HEK293 (cell line): ENCODE measurements around the gene NLGN1.

Experiments used
- CTCF ChIA-PET: fragments of 350-600 bp; formaldehyde crosslinking; extraction: SDS; loops from one replicate; lab custom pipeline; 2021; ENCODE audit warnings: antibody characterized with exemption; lab: Yijun Ruan, JAX
- POLR2A ChIA-PET: fragments of 300-600 bp; formaldehyde crosslinking; extraction: SDS; loops from one replicate; lab custom pipeline; 2020; ENCODE audit warnings: antibody characterized with exemption, inconsistent platforms; lab: Yijun Ruan, JAX
- H3K27ac ChIP-seq: fragments of 200-500 bp; sonication (Bioruptor generic); 2 replicates; pipeline ENCODE4 v1.5.1; 2014; ENCODE audit warnings: low read depth, low read length, control low read depth, inconsistent platforms; ENCODE audit errors: extremely low read depth
- H3K36me3 ChIP-seq, 2 experiments: fragments of 200-500 bp in 1 of 2; sonication (Bioruptor generic) in 1 of 2; 1 replicate in 1 of 2; 2 replicates in 1 of 2; pipeline ENCODE4 v1.5.1; 2014 to 2017; ENCODE audit warnings: inconsistent platforms in 2 of 2, low read length in 2 of 2; ENCODE audit not compliant: control insufficient read depth in 2 of 2, insufficient read depth in 1 of 2
- H3K4me1 ChIP-seq: fragments of 200-500 bp; sonication (Bioruptor generic); 2 replicates; pipeline ENCODE4 v1.5.1; 2014; ENCODE audit warnings: mild to moderate bottlenecking, low read length, inconsistent platforms; ENCODE audit not compliant: control insufficient read depth, insufficient read depth
- H3K4me3 ChIP-seq: 2 replicates; pipeline ENCODE4 v1.5.1; 2011; ENCODE audit warnings: low read depth, mild to moderate bottlenecking, control low read depth, low read length, moderate library complexity
- H3K9me3 ChIP-seq: fragments of 200-500 bp; sonication (Bioruptor generic); 2 replicates; pipeline ENCODE4 v1.5.1; 2014; ENCODE audit warnings: low read depth, low read length, inconsistent platforms; ENCODE audit not compliant: control insufficient read depth, insufficient read depth
- GLI2 ChIP-seq: fragments of 450-650 bp; formaldehyde crosslinking; IDR thresholded peaks from 2 replicates; pipeline ENCODE4; 2017; ENCODE audit warnings: missing biosample characterization, missing genetic modification characterization, low read depth, borderline replicate concordance
- HOXA7 ChIP-seq: sonication (generic); formaldehyde crosslinking; IDR thresholded peaks from 2 replicates; pipeline ENCODE4 v1.8.1; 2022; ENCODE audit warnings: missing genetic modification reagents, borderline replicate concordance
- ZBTB20 ChIP-seq: fragments of 450-650 bp; formaldehyde crosslinking; IDR thresholded peaks from 2 replicates; pipeline ENCODE4 v1.5.1; 2016; ENCODE audit warnings: missing biosample characterization, missing genetic modification characterization
- ZNF140 ChIP-seq: fragments of 450-650 bp; formaldehyde crosslinking; IDR thresholded peaks from 2 replicates; pipeline ENCODE4 v1.5.1; 2016; ENCODE audit warnings: missing biosample characterization, missing genetic modification characterization
- ZNF155 ChIP-seq: fragments of 450-650 bp; formaldehyde crosslinking; IDR thresholded peaks from 2 replicates; pipeline ENCODE4 v1.5.1; 2016; ENCODE audit warnings: missing biosample characterization, missing genetic modification characterization
- ZNF214 ChIP-seq: fragments of 450-650 bp; formaldehyde crosslinking; IDR thresholded peaks from 2 replicates; pipeline ENCODE4 v1.5.1; 2017; ENCODE audit warnings: missing biosample characterization, mild to moderate bottlenecking, missing genetic modification characterization, borderline replicate concordance
- ZNF24 ChIP-seq: fragments of 450-650 bp; formaldehyde crosslinking; IDR thresholded peaks from 2 replicates; pipeline ENCODE4 v1.5.1; 2016; ENCODE audit warnings: missing biosample characterization, missing genetic modification characterization
- ZNF426 ChIP-seq: fragments of 450-650 bp; formaldehyde crosslinking; IDR thresholded peaks from 2 replicates; pipeline ENCODE4 v1.5.1; 2017; ENCODE audit warnings: missing biosample characterization, missing genetic modification characterization, mild to moderate bottlenecking, inconsistent platforms, moderate library complexity
- TF ChIP-seq, protein P1 (sequence below): fragments of 450-650 bp; formaldehyde crosslinking; IDR thresholded peaks from 2 replicates; pipeline ENCODE4 v1.5.1; 2017; ENCODE audit warnings: missing biosample characterization, missing genetic modification characterization
- TF ChIP-seq, protein P2 (sequence below): fragments of 450-650 bp; formaldehyde crosslinking; IDR thresholded peaks from 2 replicates; pipeline ENCODE4 v1.5.1; 2016; ENCODE audit warnings: missing biosample characterization, missing genetic modification characterization, borderline replicate concordance
- TF ChIP-seq, protein P3 (sequence below): fragments of 450-650 bp; formaldehyde crosslinking; IDR thresholded peaks from 2 replicates; pipeline ENCODE4 v1.5.1; 2016; ENCODE audit warnings: missing biosample characterization, missing genetic modification characterization
- TF ChIP-seq, protein P4 (sequence below): fragments of 450-650 bp; formaldehyde crosslinking; IDR thresholded peaks from 2 replicates; pipeline ENCODE4 v1.5.1; 2016; ENCODE audit warnings: missing biosample characterization, missing genetic modification characterization
- TF ChIP-seq, protein P5 (sequence below): fragments of 450-650 bp; formaldehyde crosslinking; conservative IDR thresholded peaks from 2 replicates; pipeline ENCODE4 v1.5.1; 2016; ENCODE audit warnings: low read depth, missing biosample characterization, missing genetic modification characterization

Gene NLGN1

DNA sequence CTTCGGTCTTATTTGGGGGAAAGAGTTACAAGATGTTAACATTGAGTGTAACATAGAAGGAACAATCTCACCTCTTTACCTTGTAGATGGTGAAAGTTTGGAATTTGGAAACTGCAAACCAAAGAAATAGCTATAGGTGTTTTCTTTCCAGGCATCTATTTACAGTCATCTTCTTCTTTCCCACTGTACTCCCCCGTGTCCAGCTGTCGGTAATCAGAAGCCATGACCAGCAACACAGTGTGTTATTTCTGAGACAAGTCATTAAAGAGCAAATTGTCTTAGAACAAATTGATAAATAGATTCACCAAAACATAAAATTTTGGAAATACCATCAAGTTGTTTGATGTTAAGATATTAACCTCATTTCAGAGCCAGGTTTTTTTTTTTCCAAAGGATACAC, 871.0 kb downstream of the NLGN1 start:
- no peak overlapping the region for H3K27ac ChIP-seq
- TF ChIP-seq, protein P1, sequence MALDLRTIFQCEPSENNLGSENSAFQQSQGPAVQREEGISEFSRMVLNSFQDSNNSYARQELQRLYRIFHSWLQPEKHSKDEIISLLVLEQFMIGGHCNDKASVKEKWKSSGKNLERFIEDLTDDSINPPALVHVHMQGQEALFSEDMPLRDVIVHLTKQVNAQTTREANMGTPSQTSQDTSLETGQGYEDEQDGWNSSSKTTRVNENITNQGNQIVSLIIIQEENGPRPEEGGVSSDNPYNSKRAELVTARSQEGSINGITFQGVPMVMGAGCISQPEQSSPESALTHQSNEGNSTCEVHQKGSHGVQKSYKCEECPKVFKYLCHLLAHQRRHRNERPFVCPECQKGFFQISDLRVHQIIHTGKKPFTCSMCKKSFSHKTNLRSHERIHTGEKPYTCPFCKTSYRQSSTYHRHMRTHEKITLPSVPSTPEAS (tag by site-specific recombination): no peak
- ChIA-PET CTCF (no interaction called here), POLR2A (no interaction called here)
- H3K4me1 ChIP-seq: no peaks in the 10 kb centered on the region
- no peaks in the 10 kb centered on the region for H3K9me3 ChIP-seq
- H3K36me3 ChIP-seq: no peaks in the 10 kb centered on the region
- H3K4me3 ChIP-seq: no peak overlapping the region

DNA sequence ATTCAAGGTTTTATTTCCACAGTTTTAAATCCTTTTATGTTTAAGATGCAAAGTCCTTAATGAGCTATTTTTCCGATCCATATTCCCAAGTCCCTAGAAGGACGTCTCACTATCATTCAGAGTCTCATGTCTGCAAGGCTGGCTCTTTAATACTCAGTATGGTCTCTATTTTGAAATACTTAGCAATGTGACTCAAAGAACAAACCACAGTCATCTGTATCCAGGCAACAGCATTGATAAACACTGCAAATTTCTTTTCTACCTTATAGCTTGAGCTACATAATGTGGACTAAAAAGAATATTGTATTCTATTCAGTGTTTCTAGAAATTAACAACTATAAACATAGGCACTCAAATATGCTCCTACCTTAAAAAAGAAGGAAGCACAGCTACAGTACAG, 873.3 kb downstream of the NLGN1 start:
- no peak for TF ChIP-seq ZNF426 (tag by site-specific recombination)
- TF ChIP-seq, protein P2, sequence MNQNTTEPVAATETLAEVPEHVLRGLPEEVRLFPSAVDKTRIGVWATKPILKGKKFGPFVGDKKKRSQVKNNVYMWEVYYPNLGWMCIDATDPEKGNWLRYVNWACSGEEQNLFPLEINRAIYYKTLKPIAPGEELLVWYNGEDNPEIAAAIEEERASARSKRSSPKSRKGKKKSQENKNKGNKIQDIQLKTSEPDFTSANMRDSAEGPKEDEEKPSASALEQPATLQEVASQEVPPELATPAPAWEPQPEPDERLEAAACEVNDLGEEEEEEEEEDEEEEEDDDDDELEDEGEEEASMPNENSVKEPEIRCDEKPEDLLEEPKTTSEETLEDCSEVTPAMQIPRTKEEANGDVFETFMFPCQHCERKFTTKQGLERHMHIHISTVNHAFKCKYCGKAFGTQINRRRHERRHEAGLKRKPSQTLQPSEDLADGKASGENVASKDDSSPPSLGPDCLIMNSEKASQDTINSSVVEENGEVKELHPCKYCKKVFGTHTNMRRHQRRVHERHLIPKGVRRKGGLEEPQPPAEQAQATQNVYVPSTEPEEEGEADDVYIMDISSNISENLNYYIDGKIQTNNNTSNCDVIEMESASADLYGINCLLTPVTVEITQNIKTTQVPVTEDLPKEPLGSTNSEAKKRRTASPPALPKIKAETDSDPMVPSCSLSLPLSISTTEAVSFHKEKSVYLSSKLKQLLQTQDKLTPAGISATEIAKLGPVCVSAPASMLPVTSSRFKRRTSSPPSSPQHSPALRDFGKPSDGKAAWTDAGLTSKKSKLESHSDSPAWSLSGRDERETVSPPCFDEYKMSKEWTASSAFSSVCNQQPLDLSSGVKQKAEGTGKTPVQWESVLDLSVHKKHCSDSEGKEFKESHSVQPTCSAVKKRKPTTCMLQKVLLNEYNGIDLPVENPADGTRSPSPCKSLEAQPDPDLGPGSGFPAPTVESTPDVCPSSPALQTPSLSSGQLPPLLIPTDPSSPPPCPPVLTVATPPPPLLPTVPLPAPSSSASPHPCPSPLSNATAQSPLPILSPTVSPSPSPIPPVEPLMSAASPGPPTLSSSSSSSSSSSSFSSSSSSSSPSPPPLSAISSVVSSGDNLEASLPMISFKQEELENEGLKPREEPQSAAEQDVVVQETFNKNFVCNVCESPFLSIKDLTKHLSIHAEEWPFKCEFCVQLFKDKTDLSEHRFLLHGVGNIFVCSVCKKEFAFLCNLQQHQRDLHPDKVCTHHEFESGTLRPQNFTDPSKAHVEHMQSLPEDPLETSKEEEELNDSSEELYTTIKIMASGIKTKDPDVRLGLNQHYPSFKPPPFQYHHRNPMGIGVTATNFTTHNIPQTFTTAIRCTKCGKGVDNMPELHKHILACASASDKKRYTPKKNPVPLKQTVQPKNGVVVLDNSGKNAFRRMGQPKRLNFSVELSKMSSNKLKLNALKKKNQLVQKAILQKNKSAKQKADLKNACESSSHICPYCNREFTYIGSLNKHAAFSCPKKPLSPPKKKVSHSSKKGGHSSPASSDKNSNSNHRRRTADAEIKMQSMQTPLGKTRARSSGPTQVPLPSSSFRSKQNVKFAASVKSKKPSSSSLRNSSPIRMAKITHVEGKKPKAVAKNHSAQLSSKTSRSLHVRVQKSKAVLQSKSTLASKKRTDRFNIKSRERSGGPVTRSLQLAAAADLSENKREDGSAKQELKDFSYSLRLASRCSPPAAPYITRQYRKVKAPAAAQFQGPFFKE (tag by site-specific recombination): no peak
- TF ChIP-seq ZNF24 (tag by site-specific recombination): no peak
- TF ChIP-seq, protein P3, sequence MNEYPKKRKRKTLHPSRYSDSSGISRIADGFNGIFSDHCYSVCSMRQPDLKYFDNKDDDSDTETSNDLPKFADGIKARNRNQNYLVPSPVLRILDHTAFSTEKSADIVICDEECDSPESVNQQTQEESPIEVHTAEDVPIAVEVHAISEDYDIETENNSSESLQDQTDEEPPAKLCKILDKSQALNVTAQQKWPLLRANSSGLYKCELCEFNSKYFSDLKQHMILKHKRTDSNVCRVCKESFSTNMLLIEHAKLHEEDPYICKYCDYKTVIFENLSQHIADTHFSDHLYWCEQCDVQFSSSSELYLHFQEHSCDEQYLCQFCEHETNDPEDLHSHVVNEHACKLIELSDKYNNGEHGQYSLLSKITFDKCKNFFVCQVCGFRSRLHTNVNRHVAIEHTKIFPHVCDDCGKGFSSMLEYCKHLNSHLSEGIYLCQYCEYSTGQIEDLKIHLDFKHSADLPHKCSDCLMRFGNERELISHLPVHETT (tag by site-specific recombination): no peak
- TF ChIP-seq HOXA7 (CRISPR knock-in tag): no peak
- no peak for TF ChIP-seq GLI2 (tag by site-specific recombination)
- TF ChIP-seq ZNF214: no peak
- TF ChIP-seq ZBTB20 (tag by site-specific recombination): no peak
- TF ChIP-seq, protein P4, sequence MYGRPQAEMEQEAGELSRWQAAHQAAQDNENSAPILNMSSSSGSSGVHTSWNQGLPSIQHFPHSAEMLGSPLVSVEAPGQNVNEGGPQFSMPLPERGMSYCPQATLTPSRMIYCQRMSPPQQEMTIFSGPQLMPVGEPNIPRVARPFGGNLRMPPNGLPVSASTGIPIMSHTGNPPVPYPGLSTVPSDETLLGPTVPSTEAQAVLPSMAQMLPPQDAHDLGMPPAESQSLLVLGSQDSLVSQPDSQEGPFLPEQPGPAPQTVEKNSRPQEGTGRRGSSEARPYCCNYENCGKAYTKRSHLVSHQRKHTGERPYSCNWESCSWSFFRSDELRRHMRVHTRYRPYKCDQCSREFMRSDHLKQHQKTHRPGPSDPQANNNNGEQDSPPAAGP (tag by site-specific recombination): no peak
- Histone ChIP-seq H3K4me3 (no peak overlapping the region), H3K27ac (no peak overlapping the region), H3K9me3 (no peaks in the 10 kb centered on the region), H3K4me1 (no peaks in the 10 kb centered on the region), H3K36me3 (no peaks in the 10 kb centered on the region)
- ChIA-PET POLR2A (no interaction called here), CTCF (no interaction called here)

DNA sequence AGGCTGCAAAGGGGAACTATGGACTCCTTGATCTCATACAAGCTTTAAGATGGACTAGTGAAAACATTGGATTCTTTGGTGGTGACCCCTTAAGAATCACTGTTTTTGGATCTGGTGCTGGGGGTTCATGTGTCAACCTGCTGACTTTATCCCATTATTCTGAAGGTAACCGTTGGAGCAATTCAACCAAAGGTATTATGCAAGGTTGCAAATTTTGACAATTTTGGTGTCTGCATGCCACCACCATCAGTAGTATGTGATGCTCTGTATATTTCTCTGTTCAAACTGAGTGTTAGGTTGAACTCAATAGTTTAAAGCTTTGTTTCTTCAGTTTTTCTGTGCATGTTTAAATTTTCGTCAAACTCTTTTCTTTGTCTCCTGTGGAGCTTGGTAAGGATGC, 877.8 kb downstream of the NLGN1 start:
- ChIA-PET POLR2A (no interaction called here), CTCF (no interaction called here)
- H3K9me3 ChIP-seq: no peaks in the 10 kb centered on the region
- no peaks in the 10 kb centered on the region for H3K36me3 ChIP-seq
- H3K27ac ChIP-seq: no peak overlapping the region
- H3K4me3 ChIP-seq: no peak overlapping the region
- H3K4me1 ChIP-seq: no peaks in the 10 kb centered on the region
- TF ChIP-seq ZNF140 (no peak), ZNF155 (tag by site-specific recombination) (no peak)
- TF ChIP-seq, protein P5, sequence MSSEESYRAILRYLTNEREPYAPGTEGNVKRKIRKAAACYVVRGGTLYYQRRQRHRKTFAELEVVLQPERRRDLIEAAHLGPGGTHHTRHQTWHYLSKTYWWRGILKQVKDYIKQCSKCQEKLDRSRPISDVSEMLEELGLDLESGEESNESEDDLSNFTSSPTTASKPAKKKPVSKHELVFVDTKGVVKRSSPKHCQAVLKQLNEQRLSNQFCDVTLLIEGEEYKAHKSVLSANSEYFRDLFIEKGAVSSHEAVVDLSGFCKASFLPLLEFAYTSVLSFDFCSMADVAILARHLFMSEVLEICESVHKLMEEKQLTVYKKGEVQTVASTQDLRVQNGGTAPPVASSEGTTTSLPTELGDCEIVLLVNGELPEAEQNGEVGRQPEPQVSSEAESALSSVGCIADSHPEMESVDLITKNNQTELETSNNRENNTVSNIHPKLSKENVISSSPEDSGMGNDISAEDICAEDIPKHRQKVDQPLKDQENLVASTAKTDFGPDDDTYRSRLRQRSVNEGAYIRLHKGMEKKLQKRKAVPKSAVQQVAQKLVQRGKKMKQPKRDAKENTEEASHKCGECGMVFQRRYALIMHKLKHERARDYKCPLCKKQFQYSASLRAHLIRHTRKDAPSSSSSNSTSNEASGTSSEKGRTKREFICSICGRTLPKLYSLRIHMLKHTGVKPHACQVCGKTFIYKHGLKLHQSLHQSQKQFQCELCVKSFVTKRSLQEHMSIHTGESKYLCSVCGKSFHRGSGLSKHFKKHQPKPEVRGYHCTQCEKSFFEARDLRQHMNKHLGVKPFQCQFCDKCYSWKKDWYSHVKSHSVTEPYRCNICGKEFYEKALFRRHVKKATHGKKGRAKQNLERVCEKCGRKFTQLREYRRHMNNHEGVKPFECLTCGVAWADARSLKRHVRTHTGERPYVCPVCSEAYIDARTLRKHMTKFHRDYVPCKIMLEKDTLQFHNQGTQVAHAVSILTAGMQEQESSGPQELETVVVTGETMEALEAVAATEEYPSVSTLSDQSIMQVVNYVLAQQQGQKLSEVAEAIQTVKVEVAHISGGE (tag by site-specific recombination): no peak
